Measurements from ENCODE around the gene RIPOR2.
A peak's percentile ranks its signal among the peaks of the same experiment; 100 is the strongest.

RIPOR2 gene, protein sequence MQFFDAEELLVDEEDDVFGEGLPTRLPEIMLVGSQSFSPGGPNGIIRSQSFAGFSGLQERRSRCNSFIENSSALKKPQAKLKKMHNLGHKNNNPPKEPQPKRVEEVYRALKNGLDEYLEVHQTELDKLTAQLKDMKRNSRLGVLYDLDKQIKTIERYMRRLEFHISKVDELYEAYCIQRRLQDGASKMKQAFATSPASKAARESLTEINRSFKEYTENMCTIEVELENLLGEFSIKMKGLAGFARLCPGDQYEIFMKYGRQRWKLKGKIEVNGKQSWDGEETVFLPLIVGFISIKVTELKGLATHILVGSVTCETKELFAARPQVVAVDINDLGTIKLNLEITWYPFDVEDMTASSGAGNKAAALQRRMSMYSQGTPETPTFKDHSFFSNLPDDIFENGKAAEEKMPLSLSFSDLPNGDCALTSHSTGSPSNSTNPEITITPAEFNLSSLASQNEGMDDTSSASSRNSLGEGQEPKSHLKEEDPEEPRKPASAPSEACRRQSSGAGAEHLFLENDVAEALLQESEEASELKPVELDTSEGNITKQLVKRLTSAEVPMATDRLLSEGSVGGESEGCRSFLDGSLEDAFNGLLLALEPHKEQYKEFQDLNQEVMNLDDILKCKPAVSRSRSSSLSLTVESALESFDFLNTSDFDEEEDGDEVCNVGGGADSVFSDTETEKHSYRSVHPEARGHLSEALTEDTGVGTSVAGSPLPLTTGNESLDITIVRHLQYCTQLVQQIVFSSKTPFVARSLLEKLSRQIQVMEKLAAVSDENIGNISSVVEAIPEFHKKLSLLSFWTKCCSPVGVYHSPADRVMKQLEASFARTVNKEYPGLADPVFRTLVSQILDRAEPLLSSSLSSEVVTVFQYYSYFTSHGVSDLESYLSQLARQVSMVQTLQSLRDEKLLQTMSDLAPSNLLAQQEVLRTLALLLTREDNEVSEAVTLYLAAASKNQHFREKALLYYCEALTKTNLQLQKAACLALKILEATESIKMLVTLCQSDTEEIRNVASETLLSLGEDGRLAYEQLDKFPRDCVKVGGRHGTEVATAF

DNA sequence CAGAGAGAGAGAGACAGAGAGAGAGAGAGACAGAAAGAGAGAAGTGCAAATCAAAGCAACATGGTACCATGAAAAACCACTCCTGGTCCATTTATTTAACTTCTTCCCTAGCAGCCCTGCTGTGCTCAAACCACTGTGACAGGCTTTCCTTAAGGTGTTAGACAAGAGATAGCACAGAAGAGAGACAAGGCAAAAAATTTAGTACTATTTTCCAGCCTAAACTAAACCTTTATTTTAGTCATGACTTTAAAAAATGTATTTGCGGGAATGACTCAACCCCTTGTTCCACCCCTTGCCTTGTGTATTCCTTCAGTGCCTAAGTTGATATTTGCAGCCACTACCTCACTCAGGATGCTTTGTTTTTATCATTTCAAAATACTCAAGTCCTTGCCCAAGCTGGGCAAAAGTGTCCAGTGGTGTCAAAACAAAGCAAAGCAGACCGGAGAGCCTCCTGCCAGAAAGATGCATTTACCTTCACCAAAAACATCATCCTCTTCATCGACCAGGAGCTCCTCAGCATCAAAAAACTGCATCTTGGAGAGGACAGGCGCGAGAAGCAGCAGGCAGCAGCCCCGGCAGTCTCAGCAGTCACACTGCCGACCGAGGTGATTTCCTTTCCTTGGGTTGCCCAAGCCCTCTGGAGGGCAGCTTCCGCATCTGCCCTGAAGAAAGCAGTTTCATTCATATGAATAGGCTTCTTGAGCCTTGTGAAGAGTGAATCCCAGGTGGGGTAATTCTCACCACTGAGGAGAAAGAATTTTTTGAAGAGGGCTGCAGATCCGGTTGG, at the start of gene RIPOR2:
TSS of gene RIPOR2 (minus strand) at position 595 of the 787 bp plus-strand sequence. CDS start at position 533, 62 bp downstream.
- H3K9ac ChIP-seq = peak within 1 kb of the TSS; percentile 4 to 82 (median 64); a peak in 19 of 22 replicates
- no peaks in the 10 kb centered on the region for H3K27me3 ChIP-seq
- peak in 4 of 11 experiments; percentile 23 to 60 (median 42); a peak in 3 of 22 replicates for TF ChIP-seq Cebpa-rat (IDR thresholded peaks at IDR 0.05)
- peak within 1 kb of the TSS; percentile 52 to 93 (median 85) for H3K4me2 ChIP-seq
- peaks cover 69 to 99% (median 84%) of the 10 kb centered on the region in 10 experiments for H3K4me1 ChIP-seq
- peak within 1 kb of the TSS in 8 of 10 experiments; percentile 21 to 72 (median 53); a peak in 17 of 20 replicates for H3K4me3 ChIP-seq
- H3K36me3 ChIP-seq = no peaks in the 10 kb centered on the region
- H4K20me1 ChIP-seq = no peaks in the 10 kb centered on the region
- H3K9me3 ChIP-seq (replicated peaks in 1 of 11) = no peaks in the 10 kb centered on the region
- H3K27ac ChIP-seq = peak within 1 kb of the TSS; percentile 20 to 89 (median 78); a peak in 20 of 22 replicates

GRCh38 chr6:24985323-24985722, 49.6 kb upstream of the RIPOR2 start:
- 0 out of 22 replicates have a peak, but pooled peaks cover 0 to 6% (median 0%) of the 10 kb centered on the region in 11 experiments for H3K36me3 ChIP-seq
- no peaks in the 10 kb centered on the region for H4K20me1 ChIP-seq
- H3K4me3 ChIP-seq = no peak overlapping the region
- H3K4me2 ChIP-seq = no peak overlapping the region
- no peak overlapping the region for H3K27ac ChIP-seq
- peaks cover 0 to 9% (median 7%) of the 10 kb centered on the region in 11 experiments; a peak in 10 of 22 replicates for H3K9me3 ChIP-seq (replicated peaks in 1 of 11)
- no peak overlapping the region for H3K9ac ChIP-seq
- H3K27me3 ChIP-seq = no peaks in the 10 kb centered on the region
- no peak for TF ChIP-seq Cebpa-rat (IDR thresholded peaks at IDR 0.05)
- peaks cover 0 to 27% (median 0%) of the 10 kb centered on the region in 10 experiments; a peak in 6 of 20 replicates for H3K4me1 ChIP-seq

DNA sequence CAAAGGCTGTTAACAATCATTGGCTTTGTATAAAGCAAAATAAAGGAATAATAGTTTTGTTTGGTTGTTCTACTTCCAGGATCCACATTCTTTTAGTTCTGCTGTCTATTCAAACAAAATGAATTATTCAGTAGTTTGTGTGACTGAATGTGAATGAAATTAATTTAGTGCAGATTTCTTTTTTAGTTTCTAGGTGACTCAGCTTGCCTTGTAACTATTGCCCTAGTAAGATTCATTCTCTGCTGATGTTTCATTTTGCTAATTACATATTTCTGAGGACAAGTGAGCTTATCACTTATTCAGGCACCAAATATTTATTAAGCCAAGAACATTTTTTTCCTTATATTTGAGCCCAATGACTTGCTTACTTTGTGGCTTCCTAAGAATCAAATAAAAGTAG, 46.5 kb upstream of the RIPOR2 start:
- 0 out of 22 replicates have a peak, but pooled peaks cover 0 to 5% (median 0%) of the 10 kb centered on the region in 11 experiments for H3K36me3 ChIP-seq
- no peak overlapping the region for H3K9ac ChIP-seq
- H3K4me2 ChIP-seq = no peak overlapping the region
- H4K20me1 ChIP-seq = no peaks in the 10 kb centered on the region
- no peak overlapping the region for H3K27ac ChIP-seq
- H3K4me3 ChIP-seq = no peak overlapping the region
- H3K4me1 ChIP-seq = peaks cover 0 to 26% (median 0%) of the 10 kb centered on the region in 10 experiments; a peak in 7 of 20 replicates
- no peak for TF ChIP-seq Cebpa-rat (IDR thresholded peaks at IDR 0.05)
- no peaks in the 10 kb centered on the region for H3K27me3 ChIP-seq
- H3K9me3 ChIP-seq (replicated peaks in 1 of 11) = peaks cover 0 to 6% (median 4%) of the 10 kb centered on the region in 11 experiments; a peak in 9 of 22 replicates

GRCh38 chr6:24981386-24981760, 45.6 kb upstream of the RIPOR2 start:
- no peaks in the 10 kb centered on the region for H3K9me3 ChIP-seq (replicated peaks in 1 of 11)
- TF ChIP-seq Cebpa-rat (IDR thresholded peaks at IDR 0.05) = no peak
- H4K20me1 ChIP-seq = no peaks in the 10 kb centered on the region
- H3K27me3 ChIP-seq = no peaks in the 10 kb centered on the region
- H3K4me2 ChIP-seq = peak overlapping the region in 3 of 11 experiments; percentile 14 to 33 (median 18); a peak in 5 of 22 replicates
- H3K27ac ChIP-seq = no peak overlapping the region
- H3K4me3 ChIP-seq = no peak overlapping the region
- no peak overlapping the region for H3K9ac ChIP-seq
- H3K4me1 ChIP-seq = peaks cover 0 to 26% (median 0%) of the 10 kb centered on the region in 10 experiments; a peak in 7 of 20 replicates
- H3K36me3 ChIP-seq = no peaks in the 10 kb centered on the region

DNA sequence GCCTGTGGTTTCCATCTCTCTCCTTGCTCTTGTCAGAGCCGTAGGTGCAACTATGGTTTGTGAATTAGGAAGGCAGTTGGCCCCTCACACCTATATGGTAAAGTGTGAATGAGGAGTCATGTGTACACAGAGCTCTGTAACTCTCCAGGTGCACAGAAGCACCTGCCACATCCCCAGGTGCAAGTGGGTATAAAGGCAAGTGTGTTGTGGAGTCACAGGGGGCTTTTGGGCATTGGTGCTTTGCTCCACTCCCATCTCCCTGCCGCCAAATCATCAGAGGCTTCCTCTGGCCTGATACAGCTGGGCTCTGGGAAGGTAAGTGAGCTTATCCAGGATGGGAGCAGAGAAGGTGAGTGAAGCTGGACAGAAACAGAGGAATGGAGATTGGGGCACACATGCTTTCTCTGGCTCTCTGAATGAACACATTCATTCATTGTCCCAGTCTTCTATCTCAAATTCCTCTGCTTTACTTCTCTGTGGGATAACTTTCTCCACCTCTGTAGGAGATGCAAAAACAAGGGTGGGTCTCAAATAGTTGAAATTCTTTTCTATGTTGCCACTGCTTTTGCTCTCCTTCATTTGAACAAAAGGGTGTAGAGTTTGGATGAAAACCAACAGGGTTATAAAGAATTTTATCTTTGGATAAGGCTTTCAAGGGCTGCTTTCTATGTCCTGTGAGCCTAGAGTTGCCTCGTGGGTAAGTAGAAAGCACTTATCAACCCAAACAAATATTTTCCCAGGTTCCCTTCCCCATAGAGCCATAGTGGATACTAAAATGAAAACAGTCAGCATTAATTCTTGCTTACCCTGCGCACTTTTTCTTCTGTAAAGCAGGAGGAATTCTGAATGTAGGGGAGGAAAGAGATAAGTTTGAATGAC, 45.0 kb upstream of the RIPOR2 start:
- no peak for TF ChIP-seq Cebpa-rat (IDR thresholded peaks at IDR 0.05)
- Histone ChIP-seq H3K27me3 (no peaks in the 10 kb centered on the region), H3K9me3 (replicated peaks in 1 of 11) (no peaks in the 10 kb centered on the region), H3K4me1 (peaks cover 0 to 26% (median 0%) of the 10 kb centered on the region in 10 experiments; a peak in 7 of 20 replicates), H3K4me3 (no peak overlapping the region), H3K36me3 (no peaks in the 10 kb centered on the region), H4K20me1 (no peaks in the 10 kb centered on the region), H3K27ac (no peak overlapping the region), H3K9ac (no peak overlapping the region), H3K4me2 (peak overlapping the region in 3 of 11 experiments; percentile 14 to 33 (median 18); a peak in 5 of 22 replicates)

GRCh38 chr6:24979176-24979575, 43.4 kb upstream of the RIPOR2 start:
- Histone ChIP-seq H3K4me1 (peaks cover 0 to 39% (median 10%) of the 10 kb centered on the region in 10 experiments; a peak in 15 of 20 replicates), H3K9me3 (replicated peaks in 1 of 11) (no peaks in the 10 kb centered on the region), H3K27me3 (no peaks in the 10 kb centered on the region), H3K36me3 (no peaks in the 10 kb centered on the region), H3K9ac (no peak overlapping the region), H3K27ac (no peak overlapping the region), H3K4me3 (no peak overlapping the region), H3K4me2 (peak overlapping the region in 4 of 11 experiments; percentile 29 to 38 (median 34); a peak in 6 of 22 replicates), H4K20me1 (no peaks in the 10 kb centered on the region)
- TF ChIP-seq Cebpa-rat (IDR thresholded peaks at IDR 0.05) = no peak
